MCF 10A (cell line): Measurements from ENCODE around the gene UBE2K. TPM values are rescaled to one million over a fixed set of nuclear protein-coding genes. Genes with fewer than 3 reads are reported as not detected.
A peak's percentile ranks its signal among the peaks of the same experiment; 100 is the strongest.
"Not testable (repeated sequence)": the region's sequence is repeated elsewhere in the genome, so short reads cannot be mapped to it uniquely, and the experiment has no call there.

Experiments used
- BruUV-seq: library from RNA; stranded (reverse); fragments of 400-500 nt; replicated peaks from 2 replicates; lab custom pipeline; 2021; lab: Mats Ljungman, UMichigan
- CTCF ChIA-PET: fragments of 300-600 bp; sonication (Branson Sonifier 250); formaldehyde crosslinking; extraction: SDS; loops from one replicate; lab custom pipeline; 2021; ENCODE audit warnings: antibody characterized with exemption, inconsistent platforms; lab: Yijun Ruan, JAX
- POLR2A ChIA-PET: fragments of 300-600, 350-650 bp; sonication (Branson Sonifier 250); formaldehyde crosslinking; extraction: SDS; loops from one replicate; lab custom pipeline; 2020; ENCODE audit warnings: antibody characterized with exemption, inconsistent platforms; lab: Yijun Ruan, JAX
- DNase-seq: peaks from one replicate; pipeline ENCODE4 v3.0.0-alpha.2; 2018; ENCODE audit not compliant: unreplicated experiment
- H3K27ac Mint-ChIP-seq: one replicate; pipeline ENCODE4 v1.8.0; 2022; ENCODE audit warnings: mild to moderate bottlenecking, low read depth, mixed read lengths; ENCODE audit not compliant: unreplicated experiment
- H3K27me3 Mint-ChIP-seq: one replicate; pipeline ENCODE4 v1.8.0; 2022; ENCODE audit warnings: mixed read lengths; ENCODE audit not compliant: insufficient read depth, unreplicated experiment
- H3K36me3 Mint-ChIP-seq: one replicate; pipeline ENCODE4 v1.8.0; 2022; ENCODE audit warnings: mild to moderate bottlenecking, moderate library complexity, mixed read lengths; ENCODE audit not compliant: insufficient read depth, unreplicated experiment
- H3K4me1 Mint-ChIP-seq: one replicate; pipeline ENCODE4 v1.8.0; 2022; ENCODE audit warnings: mixed read lengths; ENCODE audit not compliant: insufficient read depth, unreplicated experiment
- H3K4me3 Mint-ChIP-seq: one replicate; pipeline ENCODE4 v1.8.0; 2022; ENCODE audit warnings: mild to moderate bottlenecking, moderate library complexity, mixed read lengths; ENCODE audit not compliant: unreplicated experiment
- H3K9me3 Mint-ChIP-seq: one replicate; pipeline ENCODE4 v1.8.0; 2022; ENCODE audit warnings: mixed read lengths; ENCODE audit not compliant: unreplicated experiment
- CTCF ChIP-seq: fragments of 200-600 bp; IDR thresholded peaks from one replicate; pipeline ENCODE4 v1.8.0; 2022; ENCODE audit warnings: antibody characterized with exemption, mild to moderate bottlenecking; ENCODE audit not compliant: unreplicated experiment
- intact Hi-C: fragments of 100-400 bp; cut with micrococcal nuclease; formaldehyde crosslinking; loops from 2 replicates; pipeline ENCODE4 v1.14.1; 2022
- total RNA-seq: library from RNA; stranded (reverse); gene quantifications from 2 replicates; pipeline ENCODE4 v1.2.3, GENCODE V29; 2022

UBE2K gene
- total RNA-seq, 1 experiment from 2014 or later: 117 TPM

GRCh38 chr4:39662683-39663082, 35.3 kb upstream of the UBE2K start:
- intact Hi-C loops: no loop called here
- CTCF ChIA-PET: interaction anchor here (0.6 kb wide), 2 partner anchors 55 to 305 kb away, joined by 3 read pairs; no protein-coding TSS in a partner anchor
- Mint-ChIP-seq H3K4me1 (peaks cover 18% of the 10 kb centered on the region), H3K9me3 (no peaks in the 10 kb centered on the region), H3K27me3 (no peaks in the 10 kb centered on the region), H3K27ac (no peak overlapping the region), H3K4me3 (no peak overlapping the region), H3K36me3 (no peaks in the 10 kb centered on the region)
- DNase-seq: no peak
- TF ChIP-seq CTCF: no peak
- no TSS peak for BruUV-seq
- POLR2A ChIA-PET: interaction anchor here (0.6 to 1.2 kb wide), 2 partner anchors 135 to 178 kb away, joined by 4 read pairs; partner anchors contain the start of gene UGDH

GRCh38 chr4:39664828-39665731, 32.9 kb upstream of the UBE2K start:
- Mint-ChIP-seq H3K4me1 (peaks cover 16% of the 10 kb centered on the region), H3K27ac (no peak overlapping the region), H3K36me3 (no peaks in the 10 kb centered on the region), H3K4me3 (no peak overlapping the region), H3K27me3 (no peaks in the 10 kb centered on the region), H3K9me3 (no peaks in the 10 kb centered on the region)
- ChIA-PET CTCF (interaction anchor here (0.6 to 0.7 kb wide), 2 partner anchors 28 to 426 kb away, joined by 3 to 4 read pairs; no protein-coding TSS in a partner anchor), POLR2A (interaction anchor here (1.0 kb wide), 2 partner anchors 12 to 27 kb away, joined by 3 read pairs; no protein-coding TSS in a partner anchor)
- DNase-seq: no peak
- BruUV-seq: no TSS peak
- no peak for TF ChIP-seq CTCF
- intact Hi-C loops: no loop called here

GRCh38 chr4:39667706-39668105, 30.2 kb upstream of the UBE2K start:
- Mint-ChIP-seq H3K27ac (peak overlapping the region; percentile 16), H3K9me3 (no peaks in the 10 kb centered on the region), H3K27me3 (no peaks in the 10 kb centered on the region), H3K36me3 (no peaks in the 10 kb centered on the region), H3K4me1 (peaks cover 10% of the 10 kb centered on the region), H3K4me3 (no peak overlapping the region)
- no TSS peak for BruUV-seq
- DNase-seq: no peak
- ChIA-PET CTCF (no interaction called here), POLR2A (interaction anchor here (1.0 kb wide), 1 partner anchor 30 kb away, joined by 3 read pairs; the partner anchor contains the start of gene UBE2K)
- no peak for TF ChIP-seq CTCF
- intact Hi-C loops: no loop called here

- Mint-ChIP-seq H3K27me3 (no peaks in the 10 kb centered on the region), H3K9me3 (no peaks in the 10 kb centered on the region), H3K4me3 (no peak overlapping the region), H3K36me3 (no peaks in the 10 kb centered on the region), H3K27ac (no peak overlapping the region), H3K4me1 (peaks cover 10% of the 10 kb centered on the region)
- DNase-seq: no peak
- ChIA-PET CTCF (interaction anchor here (0.7 kb wide), 1 partner anchor 39 kb away, joined by 3 read pairs; no protein-coding TSS in a partner anchor), POLR2A (interaction anchor here (0.6 to 1.1 kb wide), 3 partner anchors 16 to 57 kb away, joined by 3 read pairs; partner anchors contain the start of gene UBE2K)
- intact Hi-C loops: no loop called here
- BruUV-seq: no TSS peak
- TF ChIP-seq CTCF: no peak
Observed at GRCh38 chr4:39668887-39669286, 29.0 kb upstream of the UBE2K start.

GRCh38 chr4:39670296-39670695, 27.6 kb upstream of the UBE2K start:
- BruUV-seq, H3K9me3 Mint-ChIP-seq, intact Hi-C loops, CTCF ChIA-PET, H3K4me1 Mint-ChIP-seq, POLR2A ChIA-PET, H3K36me3 Mint-ChIP-seq, H3K27me3 Mint-ChIP-seq, H3K27ac Mint-ChIP-seq, H3K4me3 Mint-ChIP-seq, DNase-seq: not testable (repeated sequence)

- H3K4me1 Mint-ChIP-seq, DNase-seq, H3K27ac Mint-ChIP-seq, POLR2A ChIA-PET, H3K4me3 Mint-ChIP-seq, H3K9me3 Mint-ChIP-seq, intact Hi-C loops, H3K36me3 Mint-ChIP-seq, BruUV-seq: not testable (repeated sequence)
- CTCF ChIA-PET: interaction anchor here (0.8 kb wide), 1 partner anchor 16 kb away, joined by 6 read pairs; no protein-coding TSS in a partner anchor
- peaks cover 20% of the 10 kb centered on the region for H3K27me3 Mint-ChIP-seq
Observed at GRCh38 chr4:39675681-39676080, 22.3 kb upstream of the UBE2K start.
